HL-60 (cell line): ENCODE results near the gene FOS.

Source experiments
- DNase-seq, 2 experiments: peaks; one replicate each; pipeline ENCODE4 v3.0.0-alpha.2; 2010 to 2020; ENCODE audit warnings: low read depth in 1 of 2, low spot score in 1 of 2
- H3K27ac ChIP-seq: fragments of 250-450 bp; sonication (Bioruptor Pico); replicated peaks from 2 replicates; pipeline ENCODE4 v1.5.1; 2020; ENCODE audit warnings: mild to moderate bottlenecking, moderate library complexity
- H3K27me3 ChIP-seq: fragments of 250-450 bp; sonication (Bioruptor Pico); 2 replicates; pipeline ENCODE4 v1.5.1; 2021; ENCODE audit warnings: mild to moderate bottlenecking, moderate library complexity; ENCODE audit not compliant: insufficient read depth, poor library complexity, severe bottlenecking
- H3K4me3 ChIP-seq: replicated peaks from 2 replicates; pipeline ENCODE4 v1.5.1; 2011; ENCODE audit warnings: mild to moderate bottlenecking, control low read depth, low read length; ENCODE audit not compliant: insufficient read depth
- CTCF ChIP-seq: IDR thresholded peaks from one replicate; pipeline ENCODE4 v1.5.1; 2011; ENCODE audit warnings: low read length, control low read depth, inconsistent platforms; ENCODE audit not compliant: insufficient read depth
- GABPA ChIP-seq: IDR thresholded peaks from 2 replicates; pipeline ENCODE4 v1.6.1; 2012; ENCODE audit warnings: low read depth
- POLR2AphosphoS5 ChIP-seq: IDR thresholded peaks from 2 replicates; pipeline ENCODE4 v1.6.1; 2012; ENCODE audit warnings: low read depth
- REST ChIP-seq: IDR thresholded peaks from 2 replicates; pipeline ENCODE4 v1.6.1; 2012; ENCODE audit warnings: low read depth; ENCODE audit not compliant: insufficient replicate concordance
- SPI1 ChIP-seq: IDR thresholded peaks from 2 replicates; pipeline ENCODE4 v1.6.1; 2012; ENCODE audit warnings: low read depth, mild to moderate bottlenecking, borderline replicate concordance

The FOS gene

GRCh38 chr14:75260025-75260763 is 18.4 kb upstream of the FOS start:
- Histone ChIP-seq H3K4me3 (no peak overlapping the region), H3K27me3 (no peaks in the 10 kb centered on the region), H3K27ac (peak overlapping the region; percentile 100)
- no peak for TF ChIP-seq SPI1
- TF ChIP-seq GABPA = no peak
- TF ChIP-seq CTCF = no peak
- no peak for TF ChIP-seq POLR2AphosphoS5
- no peak for TF ChIP-seq REST
- DNase-seq = no peak

- no peaks in the 10 kb centered on the region for H3K27me3 ChIP-seq
- TF ChIP-seq REST (no peak), SPI1 (no peak), CTCF (no peak), GABPA (no peak), POLR2AphosphoS5 (no peak)
Measured at GRCh38 chr14:75261820-75262219, 16.8 kb upstream of the FOS start.

GRCh38 chr14:75262641-75263040 is 16.0 kb upstream of the FOS start:
- Histone ChIP-seq H3K4me3 (no peak overlapping the region), H3K27me3 (no peaks in the 10 kb centered on the region), H3K27ac (no peak overlapping the region)
- DNase-seq = no peak
- TF ChIP-seq REST = no peak
- TF ChIP-seq GABPA = no peak
- no peak for TF ChIP-seq CTCF
- TF ChIP-seq SPI1 = no peak
- TF ChIP-seq POLR2AphosphoS5 = no peak

More at GRCh38 chr14:75261820-75262219, 16.8 kb upstream of the FOS start:
- H3K4me3 ChIP-seq = no peak overlapping the region
- no peak overlapping the region for H3K27ac ChIP-seq
- DNase-seq = no peak
